ENCODE results near the gene DDIT4.
"Not testable (repeated sequence)": the region's sequence is repeated elsewhere in the genome, so short reads cannot be mapped to it uniquely, and the experiment has no call there.

The DDIT4 gene

GRCh38 chr10:72268475-72269200 lies 5.1 kb upstream of the DDIT4 start:
- not testable (repeated sequence) for DNase-seq

GRCh38 chr10:72270607-72271281 lies 3.0 kb upstream of the DDIT4 start:
- no peak for DNase-seq

GRCh38 chr10:72272689-72273409 lies 875 bp upstream of the DDIT4 start:
- DNase-seq, result peak in 1 of 2 donors; percentile 45

GRCh38 chr10:72274213-72274729 lies 547 bp downstream of the DDIT4 start:
- DNase-seq, result peak in 1 of 2 donors; percentile 41

GRCh38 chr10:72274730-72275350 lies 1.1 kb downstream of the DDIT4 start:
- peak in 1 of 2 donors; percentile 65 for DNase-seq

GRCh38 chr10:72275351-72276012 lies 1.8 kb downstream of the DDIT4 start:
- DNase-seq, result no peak

- DNase-seq, result peak in 1 of 2 donors; percentile 38
Measured at GRCh38 chr10:72276013-72276387, 2.3 kb downstream of the DDIT4 start.

- no peak for DNase-seq
Measured at GRCh38 chr10:72276421-72277339, 3.0 kb downstream of the DDIT4 start.

- DNase-seq, result no peak
Measured at GRCh38 chr10:72277340-72277995, 3.7 kb downstream of the DDIT4 start.

GRCh38 chr10:72277996-72278667 lies 4.4 kb downstream of the DDIT4 start:
- no peak for DNase-seq

GRCh38 chr10:72278668-72279393 lies 5.1 kb downstream of the DDIT4 start:
- no peak for DNase-seq

GRCh38 chr10:72279587-72279986 lies 5.9 kb downstream of the DDIT4 start:
- DNase-seq, result not testable (repeated sequence)

GRCh38 chr10:72283131-72283530 lies 9.4 kb downstream of the DDIT4 start:
- DNase-seq, result no peak

GRCh38 chr10:72285972-72286521 lies 12.3 kb downstream of the DDIT4 start:
- no peak for DNase-seq

GRCh38 chr10:72291019-72291532 lies 17.4 kb downstream of the DDIT4 start:
- DNase-seq, result no peak

- no peak for DNase-seq
Measured at GRCh38 chr10:72292223-72292691, 18.5 kb downstream of the DDIT4 start.

- no peak for DNase-seq
Measured at GRCh38 chr10:72295330-72295910, 21.7 kb downstream of the DDIT4 start.

- not testable (repeated sequence) for DNase-seq
Measured at GRCh38 chr10:72296829-72297280, 23.1 kb downstream of the DDIT4 start.

All from stimulated activated CD4-positive, alpha-beta T cell treated with anti-CD3 and anti-CD28 coated beads, Interleukin-2, amount 100 ng/mL, for 48 hours (primary cell).